HepG2 (cell line): ENCODE data around the gene UNC5CL.

Source experiments
- CEBPB ChIP-seq: IDR thresholded peaks from 2 replicates; pipeline ENCODE4 v1.6.1; 2011; ENCODE audit warnings: low read depth, low read length, improper control_type of control experiment, borderline replicate concordance
- RFX3 ChIP-seq: IDR thresholded peaks from 2 replicates; pipeline ENCODE4 v1.6.1; 2016; ENCODE audit warnings: missing biosample characterization, missing genetic modification reagents
- SPEN ChIP-seq: sonication (generic); formaldehyde crosslinking; IDR thresholded peaks from 2 replicates; pipeline ENCODE4 v1.5.1; 2020; ENCODE audit warnings: low read depth, mild to moderate bottlenecking, missing genetic modification reagents
- ZNF143 ChIP-seq: sonication (generic); formaldehyde crosslinking; IDR thresholded peaks from 2 replicates; pipeline ENCODE4 v1.4.0; 2020; ENCODE audit warnings: missing genetic modification reagents
- TF ChIP-seq, protein P1 (sequence below): sonication (generic); formaldehyde crosslinking; IDR thresholded peaks from one replicate; pipeline ENCODE4 v1.5.1; 2020; ENCODE audit warnings: mild to moderate bottlenecking, missing genetic modification reagents; ENCODE audit errors: not compliant biosample characterization
- TF ChIP-seq, protein P2 (sequence below): sonication (generic); formaldehyde crosslinking; IDR thresholded peaks from 2 replicates; pipeline ENCODE4 v1.5.0; 2020; ENCODE audit warnings: missing genetic modification reagents
- TF ChIP-seq, protein P3 (sequence below): sonication (generic); formaldehyde crosslinking; IDR thresholded peaks from 2 replicates; pipeline ENCODE4 v1.8.1; 2023; ENCODE audit warnings: mild to moderate bottlenecking, inconsistent platforms, moderate library complexity, missing genetic modification reagents, borderline replicate concordance
- TF ChIP-seq, protein P4 (sequence below): sonication (generic); formaldehyde crosslinking; IDR thresholded peaks from 2 replicates; pipeline ENCODE4 v1.5.1; 2020; ENCODE audit warnings: mild to moderate bottlenecking, missing genetic modification reagents, borderline replicate concordance

DNA sequence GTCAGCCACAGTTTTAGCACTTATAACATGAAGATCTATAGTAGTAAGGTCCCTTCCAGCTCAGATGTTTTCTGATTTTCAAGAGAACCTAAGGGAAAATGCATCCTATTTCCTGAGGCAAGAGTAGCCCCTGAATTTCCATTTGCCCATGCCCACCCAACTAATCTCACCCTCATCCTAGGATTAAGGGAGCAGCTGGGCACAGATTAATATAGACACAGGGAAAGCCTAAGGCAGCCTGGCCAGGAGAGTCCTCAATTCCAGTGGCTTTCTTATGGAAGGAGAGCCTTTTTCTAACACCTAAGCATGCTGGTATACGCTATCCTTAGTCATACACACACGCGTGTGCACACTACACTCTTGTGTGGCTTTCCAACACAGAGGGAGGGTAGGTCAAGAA is 15.5 kb upstream of the UNC5CL start:
- TF ChIP-seq, protein P1, sequence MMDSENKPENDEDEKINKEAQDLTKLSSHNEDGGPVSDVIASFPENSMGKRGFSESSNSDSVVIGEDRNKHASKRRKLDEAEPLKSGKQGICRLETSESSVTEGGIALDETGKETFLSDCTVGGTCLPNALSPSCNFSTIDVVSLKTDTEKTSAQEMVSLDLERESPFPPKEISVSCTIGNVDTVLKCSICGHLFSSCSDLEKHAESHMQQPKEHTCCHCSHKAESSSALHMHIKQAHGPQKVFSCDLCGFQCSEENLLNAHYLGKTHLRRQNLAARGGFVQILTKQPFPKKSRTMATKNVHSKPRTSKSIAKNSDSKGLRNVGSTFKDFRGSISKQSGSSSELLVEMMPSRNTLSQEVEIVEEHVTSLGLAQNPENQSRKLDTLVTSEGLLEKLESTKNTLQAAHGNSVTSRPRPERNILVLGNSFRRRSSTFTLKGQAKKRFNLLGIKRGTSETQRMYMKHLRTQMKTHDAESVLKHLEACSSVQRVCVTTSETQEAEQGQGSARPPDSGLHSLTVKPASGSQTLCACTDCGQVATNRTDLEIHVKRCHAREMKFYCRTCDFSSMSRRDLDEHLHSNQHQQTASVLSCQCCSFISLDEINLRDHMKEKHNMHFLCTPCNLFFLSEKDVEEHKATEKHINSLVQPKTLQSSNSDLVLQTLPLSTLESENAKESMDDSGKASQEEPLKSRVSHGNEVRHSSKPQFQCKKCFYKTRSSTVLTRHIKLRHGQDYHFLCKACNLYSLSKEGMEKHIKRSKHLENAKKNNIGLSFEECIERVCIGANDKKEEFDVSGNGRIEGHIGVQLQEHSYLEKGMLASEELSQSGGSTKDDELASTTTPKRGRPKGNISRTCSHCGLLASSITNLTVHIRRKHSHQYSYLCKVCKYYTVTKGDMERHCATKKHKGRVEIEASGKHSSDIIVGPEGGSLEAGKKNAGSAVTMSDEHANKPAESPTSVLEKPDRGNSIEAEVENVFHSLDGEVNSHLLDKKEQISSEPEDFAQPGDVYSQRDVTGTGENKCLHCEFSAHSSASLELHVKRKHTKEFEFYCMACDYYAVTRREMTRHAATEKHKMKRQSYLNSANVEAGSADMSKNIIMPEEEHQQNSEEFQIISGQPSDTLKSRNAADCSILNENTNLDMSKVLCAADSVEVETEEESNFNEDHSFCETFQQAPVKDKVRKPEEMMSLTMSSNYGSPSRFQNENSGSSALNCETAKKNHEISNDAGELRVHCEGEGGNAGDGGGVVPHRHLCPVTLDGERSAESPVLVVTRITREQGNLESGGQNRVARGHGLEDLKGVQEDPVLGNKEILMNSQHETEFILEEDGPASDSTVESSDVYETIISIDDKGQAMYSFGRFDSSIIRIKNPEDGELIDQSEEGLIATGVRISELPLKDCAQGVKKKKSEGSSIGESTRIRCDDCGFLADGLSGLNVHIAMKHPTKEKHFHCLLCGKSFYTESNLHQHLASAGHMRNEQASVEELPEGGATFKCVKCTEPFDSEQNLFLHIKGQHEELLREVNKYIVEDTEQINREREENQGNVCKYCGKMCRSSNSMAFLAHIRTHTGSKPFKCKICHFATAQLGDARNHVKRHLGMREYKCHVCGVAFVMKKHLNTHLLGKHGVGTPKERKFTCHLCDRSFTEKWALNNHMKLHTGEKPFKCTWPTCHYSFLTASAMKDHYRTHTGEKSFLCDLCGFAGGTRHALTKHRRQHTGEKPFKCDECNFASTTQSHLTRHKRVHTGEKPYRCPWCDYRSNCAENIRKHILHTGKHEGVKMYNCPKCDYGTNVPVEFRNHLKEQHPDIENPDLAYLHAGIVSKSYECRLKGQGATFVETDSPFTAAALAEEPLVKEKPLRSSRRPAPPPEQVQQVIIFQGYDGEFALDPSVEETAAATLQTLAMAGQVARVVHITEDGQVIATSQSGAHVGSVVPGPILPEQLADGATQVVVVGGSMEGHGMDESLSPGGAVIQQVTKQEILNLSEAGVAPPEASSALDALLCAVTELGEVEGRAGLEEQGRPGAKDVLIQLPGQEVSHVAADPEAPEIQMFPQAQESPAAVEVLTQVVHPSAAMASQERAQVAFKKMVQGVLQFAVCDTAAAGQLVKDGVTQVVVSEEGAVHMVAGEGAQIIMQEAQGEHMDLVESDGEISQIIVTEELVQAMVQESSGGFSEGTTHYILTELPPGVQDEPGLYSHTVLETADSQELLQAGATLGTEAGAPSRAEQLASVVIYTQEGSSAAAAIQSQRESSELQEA (CRISPR knock-in tag): no peak
- TF ChIP-seq CEBPB (no peak), RFX3 (CRISPR knock-in tag) (no peak), SPEN (CRISPR knock-in tag) (no peak), ZNF143 (CRISPR knock-in tag) (no peak)
- TF ChIP-seq, protein P2, sequence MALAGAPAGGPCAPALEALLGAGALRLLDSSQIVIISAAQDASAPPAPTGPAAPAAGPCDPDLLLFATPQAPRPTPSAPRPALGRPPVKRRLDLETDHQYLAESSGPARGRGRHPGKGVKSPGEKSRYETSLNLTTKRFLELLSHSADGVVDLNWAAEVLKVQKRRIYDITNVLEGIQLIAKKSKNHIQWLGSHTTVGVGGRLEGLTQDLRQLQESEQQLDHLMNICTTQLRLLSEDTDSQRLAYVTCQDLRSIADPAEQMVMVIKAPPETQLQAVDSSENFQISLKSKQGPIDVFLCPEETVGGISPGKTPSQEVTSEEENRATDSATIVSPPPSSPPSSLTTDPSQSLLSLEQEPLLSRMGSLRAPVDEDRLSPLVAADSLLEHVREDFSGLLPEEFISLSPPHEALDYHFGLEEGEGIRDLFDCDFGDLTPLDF (CRISPR knock-in tag): no peak
- TF ChIP-seq, protein P3, sequence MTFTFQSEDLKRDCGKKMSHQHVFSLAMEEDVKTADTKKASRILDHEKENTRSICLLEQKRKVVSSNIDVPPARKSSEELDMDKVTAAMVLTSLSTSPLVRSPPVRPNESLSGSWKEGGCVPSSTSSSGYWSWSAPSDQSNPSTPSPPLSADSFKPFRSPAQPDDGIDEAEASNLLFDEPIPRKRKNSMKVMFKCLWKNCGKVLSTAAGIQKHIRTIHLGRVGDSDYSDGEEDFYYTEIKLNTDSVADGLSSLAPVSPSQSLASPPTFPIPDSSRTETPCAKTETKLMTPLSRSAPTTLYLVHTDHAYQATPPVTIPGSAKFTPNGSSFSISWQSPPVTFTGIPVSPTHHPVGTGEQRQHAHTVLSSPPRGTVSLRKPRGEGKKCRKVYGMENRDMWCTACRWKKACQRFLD (CRISPR knock-in tag): no peak
- TF ChIP-seq, protein P4, sequence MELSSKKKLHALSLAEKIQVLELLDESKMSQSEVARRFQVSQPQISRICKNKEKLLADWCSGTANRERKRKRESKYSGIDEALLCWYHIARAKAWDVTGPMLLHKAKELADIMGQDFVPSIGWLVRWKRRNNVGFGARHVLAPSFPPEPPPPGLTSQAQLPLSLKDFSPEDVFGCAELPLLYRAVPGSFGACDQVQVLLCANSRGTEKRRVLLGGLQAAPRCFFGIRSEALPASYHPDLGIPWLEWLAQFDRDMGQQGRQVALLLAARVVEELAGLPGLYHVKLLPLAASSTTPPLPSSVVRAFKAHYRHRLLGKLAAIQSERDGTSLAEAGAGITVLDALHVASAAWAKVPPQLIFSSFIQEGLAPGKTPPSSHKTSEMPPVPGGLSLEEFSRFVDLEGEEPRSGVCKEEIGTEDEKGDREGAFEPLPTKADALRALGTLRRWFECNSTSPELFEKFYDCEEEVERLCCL (CRISPR knock-in tag): no peak
